GM18505 (cell line): ENCODE measurements around the gene SIN3A.
"Not testable (repeated sequence)": the region's sequence is repeated elsewhere in the genome, so short reads cannot be mapped to it uniquely, and the experiment has no call there.

Experiments
- ATAC-seq: cut with Tn5 transposase; IDR thresholded peaks from one replicate; pipeline ENCODE4 v1.9.1; 2021; ENCODE audit not compliant: unreplicated experiment
- POLR2A ChIP-seq: IDR thresholded peaks from 4 replicates; pipeline ENCODE4 v1.6.1; 2011; ENCODE audit warnings: borderline replicate concordance; ENCODE audit not compliant: insufficient read depth, insufficient read length; ENCODE audit errors: extremely low read depth

Gene SIN3A

GRCh38 chr15:75431682-75432081 is 19.8 kb downstream of the SIN3A start:
- ATAC-seq, result no peak

GRCh38 chr15:75431270-75431669 is 20.2 kb downstream of the SIN3A start:
- no peak for TF ChIP-seq POLR2A
- ATAC-seq, result no peak

More at GRCh38 chr15:75431682-75432081, 19.8 kb downstream of the SIN3A start:
- TF ChIP-seq POLR2A, result no peak

- TF ChIP-seq POLR2A, result no peak
- ATAC-seq, result no peak
Observed at GRCh38 chr15:75430259-75430658, 21.2 kb downstream of the SIN3A start.

- no peak for TF ChIP-seq POLR2A
Observed at GRCh38 chr15:75428152-75428551, 23.3 kb downstream of the SIN3A start.

GRCh38 chr15:75425966-75426500 is 25.5 kb downstream of the SIN3A start:
- TF ChIP-seq POLR2A, result no peak
- ATAC-seq, result no peak

More at GRCh38 chr15:75428152-75428551, 23.3 kb downstream of the SIN3A start:
- ATAC-seq, result no peak

GRCh38 chr15:75422554-75422953 is 28.9 kb downstream of the SIN3A start:
- TF ChIP-seq POLR2A, result no peak
- ATAC-seq, result no peak

- no peak for TF ChIP-seq POLR2A
- ATAC-seq, result no peak
Observed at GRCh38 chr15:75420698-75421097, 30.8 kb downstream of the SIN3A start.

- ATAC-seq, result no peak
- no peak for TF ChIP-seq POLR2A
Observed at GRCh38 chr15:75416584-75416983, 34.9 kb downstream of the SIN3A start.

- ATAC-seq, result no peak
- TF ChIP-seq POLR2A, result no peak
Observed at GRCh38 chr15:75410196-75410595, 41.3 kb downstream of the SIN3A start.

- TF ChIP-seq POLR2A, result no peak
- no peak for ATAC-seq
Observed at GRCh38 chr15:75407083-75407482, 44.4 kb downstream of the SIN3A start.

GRCh38 chr15:75403892-75404291 is 47.6 kb downstream of the SIN3A start:
- no peak for TF ChIP-seq POLR2A
- ATAC-seq, result no peak

GRCh38 chr15:75397494-75397893 is 54.0 kb downstream of the SIN3A start:
- no peak for ATAC-seq
- no peak for TF ChIP-seq POLR2A

GRCh38 chr15:75389791-75390382 is 61.6 kb downstream of the SIN3A start:
- TF ChIP-seq POLR2A, result no peak
- ATAC-seq, result no peak

- ATAC-seq, result not testable (repeated sequence)
Observed at GRCh38 chr15:75383986-75384385, 67.5 kb downstream of the SIN3A start.

- no peak for ATAC-seq
- no peak for TF ChIP-seq POLR2A
Observed at GRCh38 chr15:75380773-75381172, 70.7 kb downstream of the SIN3A start.

GRCh38 chr15:75371901-75372688 is 79.4 kb downstream of the SIN3A start:
- no peak for TF ChIP-seq POLR2A
- ATAC-seq, result no peak
